Left lung (tissue), 10 donors: ENCODE measurements around the gene KCNIP4. TPM values are rescaled to one million over a fixed set of nuclear protein-coding genes. Genes with fewer than 3 reads are reported as not detected.

ENCODE experiments used
- ATAC-seq: fragments of 200-7000 bp; cut with Tn5 transposase; one replicate; pipeline ENCODE4 v1.9.1; 2020; ENCODE audit warnings: moderate library complexity
- DNase-seq, 4 donors: peaks; one replicate each; pipeline ENCODE4 v3.0.0-alpha.2; 2013 to 2020
- H3K27ac ChIP-seq, 2 donors: fragments of 200-600 bp; sonication (generic) in 1 of 2; one replicate each; pipeline versions ENCODE4 v1.5.0 to v1.8.0; 2020 to 2021
- H3K27me3 ChIP-seq, 2 donors: fragments of 200-600 bp; sonication (generic) in 1 of 2; one replicate each; pipeline versions ENCODE4 v1.5.0 to v1.8.0; 2020 to 2021
- H3K36me3 ChIP-seq, 2 donors: fragments of 200-600 bp; sonication (generic) in 1 of 2; one replicate each; pipeline versions ENCODE4 v1.5.0 to v1.8.0; 2020 to 2021
- H3K4me1 ChIP-seq, 2 donors: fragments of 200-600 bp; one replicate each; pipeline ENCODE4 v1.8.0; 2021
- H3K4me3 ChIP-seq, 2 donors: fragments of 200-600 bp; sonication (generic) in 1 of 2; one replicate each; pipeline versions ENCODE4 v1.5.0 to v1.8.0; 2020 to 2021; ENCODE audit warnings: mild to moderate bottlenecking in 1 of 2
- H3K9me3 ChIP-seq, 2 donors: fragments of 200-600 bp; sonication (generic) in 1 of 2; one replicate each; pipeline versions ENCODE4 v1.5.0 to v1.8.0; 2020 to 2021
- intact Hi-C, 2 donors: fragments of 100-400 bp; cut with DNase I; formaldehyde crosslinking; loops; one replicate each; pipeline versions ENCODE4 v1.11.2 to v1.14.2; 2022
- polyA plus RNA-seq, 6 donors: library from polyadenylated mRNA; unstranded; fragments of 120-200 nt; gene quantifications; one replicate each; pipeline ENCODE4 v1.2.1, GENCODE V29; 2013; ENCODE audit not compliant: insufficient read length in 6 of 6
- total RNA-seq, 2 donors: library from RNA; stranded (reverse); fragmentation: NEBNext Ultra II Directional; extraction: Animal tissue kit (Norgen Biotek cat#: 25700); gene quantifications; one replicate each; pipeline ENCODE4 v1.2.1, GENCODE V29; 2021
- TF ChIP-seq, protein P1 (sequence below), 2 donors: fragments of 200-600 bp; sonication (generic) in 1 of 2; IDR thresholded peaks; one replicate each; pipeline versions ENCODE4 v1.5.0 to v1.8.0; 2021; ENCODE audit warnings: antibody characterized with exemption in 2 of 2
- donor health status: DM: no; HTN: yes; CAD: no.
- donor health status: DM: no; HTN: no; CAD: no.

KCNIP4 gene
- total and polyA plus RNA-seq, 8 donors, result 2.8 to 5.4 (median 4.9) TPM; not detected in 2

DNA sequence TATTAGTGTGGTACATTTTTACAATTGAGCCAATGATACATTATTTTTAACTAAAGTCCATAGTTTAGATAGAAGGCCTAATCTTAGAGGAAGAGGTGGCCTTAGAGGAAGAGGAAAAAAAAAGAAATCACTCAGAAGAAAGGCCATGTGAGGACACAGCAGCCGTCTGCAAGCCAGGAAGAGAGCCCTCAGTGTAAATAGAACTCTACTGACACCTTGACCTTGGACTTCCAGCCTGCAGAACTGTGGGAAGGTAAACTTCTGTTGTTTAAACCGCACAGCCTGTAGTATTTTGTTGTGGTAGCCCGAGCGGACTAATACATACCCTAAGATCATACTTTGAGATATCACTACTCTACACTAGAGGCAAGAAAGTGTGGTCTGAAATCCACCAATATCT is 5.1 kb upstream of the KCNIP4 start:
- Histone ChIP-seq H3K27me3 (peaks cover 4 to 16% of the 10 kb centered on the region in 2 donors), H3K4me3 (no peak overlapping the region), H3K36me3 (no peaks in the 10 kb centered on the region), H3K9me3 (no peaks in the 10 kb centered on the region), H3K4me1 (no peaks in the 10 kb centered on the region), H3K27ac (no peak overlapping the region)
- ATAC-seq (no peak), DNase-seq (no peak)
- TF ChIP-seq, protein P1, sequence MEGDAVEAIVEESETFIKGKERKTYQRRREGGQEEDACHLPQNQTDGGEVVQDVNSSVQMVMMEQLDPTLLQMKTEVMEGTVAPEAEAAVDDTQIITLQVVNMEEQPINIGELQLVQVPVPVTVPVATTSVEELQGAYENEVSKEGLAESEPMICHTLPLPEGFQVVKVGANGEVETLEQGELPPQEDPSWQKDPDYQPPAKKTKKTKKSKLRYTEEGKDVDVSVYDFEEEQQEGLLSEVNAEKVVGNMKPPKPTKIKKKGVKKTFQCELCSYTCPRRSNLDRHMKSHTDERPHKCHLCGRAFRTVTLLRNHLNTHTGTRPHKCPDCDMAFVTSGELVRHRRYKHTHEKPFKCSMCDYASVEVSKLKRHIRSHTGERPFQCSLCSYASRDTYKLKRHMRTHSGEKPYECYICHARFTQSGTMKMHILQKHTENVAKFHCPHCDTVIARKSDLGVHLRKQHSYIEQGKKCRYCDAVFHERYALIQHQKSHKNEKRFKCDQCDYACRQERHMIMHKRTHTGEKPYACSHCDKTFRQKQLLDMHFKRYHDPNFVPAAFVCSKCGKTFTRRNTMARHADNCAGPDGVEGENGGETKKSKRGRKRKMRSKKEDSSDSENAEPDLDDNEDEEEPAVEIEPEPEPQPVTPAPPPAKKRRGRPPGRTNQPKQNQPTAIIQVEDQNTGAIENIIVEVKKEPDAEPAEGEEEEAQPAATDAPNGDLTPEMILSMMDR (IDR thresholded peaks at IDR 0.05), result no peak
- intact Hi-C loops, result no loop called here

DNA sequence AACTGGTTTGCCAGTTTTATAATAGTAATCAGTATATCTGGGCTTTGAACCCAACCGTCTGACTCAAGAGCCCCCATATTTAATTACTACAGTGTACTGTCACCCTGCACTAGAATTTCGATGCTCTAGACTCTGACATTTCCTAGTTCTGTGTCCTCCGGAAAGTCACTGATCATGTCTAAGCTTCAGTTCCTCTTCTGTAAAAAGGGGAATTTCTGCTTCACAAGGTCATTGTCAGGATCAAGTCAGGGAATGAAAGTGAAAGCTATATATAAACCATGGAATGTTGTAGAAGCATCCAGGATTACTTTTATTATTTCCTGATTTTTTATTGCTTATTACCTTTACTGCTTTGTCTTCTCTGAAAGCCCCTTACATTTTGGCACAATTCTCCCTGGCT is 4.0 kb upstream of the KCNIP4 start:
- Histone ChIP-seq H3K4me3 (no peak overlapping the region), H3K27me3 (peaks cover 14 to 27% of the 10 kb centered on the region in 2 donors), H3K4me1 (no peaks in the 10 kb centered on the region), H3K36me3 (no peaks in the 10 kb centered on the region), H3K27ac (no peak overlapping the region), H3K9me3 (no peaks in the 10 kb centered on the region)
- DNase-seq (no peak), ATAC-seq (no peak)
- TF ChIP-seq, protein P1 (IDR thresholded peaks at IDR 0.05), result no peak
- intact Hi-C loops, result no loop called here

- H3K9me3 ChIP-seq, result no peaks in the 10 kb centered on the region
- intact Hi-C loops, result no loop called here
- ATAC-seq (no peak), DNase-seq (peak in 3 of 4 donors; percentile 1 to 68 (median 50))
- no peak overlapping the region for H3K4me3 ChIP-seq
- peaks cover 22 to 39% of the 10 kb centered on the region in 2 donors for H3K27me3 ChIP-seq
- H3K27ac ChIP-seq, result no peak overlapping the region
- TF ChIP-seq, protein P1 (IDR thresholded peaks at IDR 0.05), result no peak
- H3K36me3 ChIP-seq, result no peaks in the 10 kb centered on the region
- H3K4me1 ChIP-seq, result no peaks in the 10 kb centered on the region
Observed at GRCh38 chr4:21949073-21949457, 493 bp upstream of the KCNIP4 start.

- DNase-seq (no peak), ATAC-seq (no peak)
- no peaks in the 10 kb centered on the region for H3K36me3 ChIP-seq
- intact Hi-C loops, result no loop called here
- no peaks in the 10 kb centered on the region for H3K9me3 ChIP-seq
- no peak overlapping the region for H3K27ac ChIP-seq
- H3K4me1 ChIP-seq, result no peaks in the 10 kb centered on the region
- TF ChIP-seq, protein P1 (IDR thresholded peaks at IDR 0.05), result no peak
- H3K4me3 ChIP-seq, result no peak overlapping the region
- H3K27me3 ChIP-seq, result peaks cover 22 to 39% of the 10 kb centered on the region in 2 donors
Observed at GRCh38 chr4:21947791-21948346, 703 bp downstream of the KCNIP4 start.

GRCh38 chr4:21946858-21947257 is 1.7 kb downstream of the KCNIP4 start:
- intact Hi-C loops, result no loop called here
- TF ChIP-seq, protein P1 (IDR thresholded peaks at IDR 0.05), result no peak
- no peak overlapping the region for H3K4me3 ChIP-seq
- H3K4me1 ChIP-seq, result no peaks in the 10 kb centered on the region
- H3K36me3 ChIP-seq, result no peaks in the 10 kb centered on the region
- no peak overlapping the region for H3K27ac ChIP-seq
- no peaks in the 10 kb centered on the region for H3K9me3 ChIP-seq
- DNase-seq (no peak), ATAC-seq (no peak)
- H3K27me3 ChIP-seq, result peaks cover 22 to 39% of the 10 kb centered on the region in 2 donors
